B cell (primary cell): Measurements from ENCODE around the gene NOL6. TPM values are rescaled to one million over a fixed set of nuclear protein-coding genes. Genes with fewer than 3 reads are reported as not detected.

ENCODE experiments used
- ATAC-seq: fragments of 200-7000 bp; cut with Tn5 transposase; one replicate; pipeline ENCODE4 v1.10.0; 2021; ENCODE audit warnings: low read depth, mild to moderate bottlenecking, moderate number of reproducible peaks, moderate library complexity
- CTCF ChIA-PET: fragments of 350-600 bp; sonication (Branson Sonifier 250); formaldehyde crosslinking; loops from one replicate; lab custom pipeline; 2021; ENCODE audit warnings: antibody characterized with exemption, inconsistent platforms; lab: Charles Lee
- POLR2A ChIA-PET: fragments of 350-600 bp; sonication (Branson Sonifier 250); formaldehyde crosslinking; loops from one replicate; lab custom pipeline; 2021; ENCODE audit warnings: antibody characterized with exemption; lab: Charles Lee
- DNase-seq: peaks from one replicate; pipeline ENCODE4 v3.0.0; 2013
- H2AFZ ChIP-seq: 2 replicates; pipeline ENCODE4 v1.6.1; 2012; ENCODE audit warnings: mild to moderate bottlenecking, low read depth, low read length; ENCODE audit not compliant: insufficient read depth, poor library complexity, severe bottlenecking
- H3K27ac ChIP-seq, 2 donors: 1 replicate in 1 of 2; 2 replicates in 1 of 2; pipeline ENCODE4 v1.5.1; 2012 to 2013; ENCODE audit warnings: low read length in 2 of 2, mild to moderate bottlenecking in 2 of 2, moderate library complexity in 1 of 2
- H3K27me3 ChIP-seq, 4 experiments: fragments of 200-600 bp in 1 of 4; sonication (generic) in 1 of 4; replicated peaks in 1 of 4; 1 replicate in 2 of 4; 2 replicates in 2 of 4; pipeline versions ENCODE4 v1.6.1 to v1.7.0; 2013 to 2016; ENCODE audit warnings: low read length in 3 of 4, mild to moderate bottlenecking in 2 of 4, mixed read lengths in 1 of 4, moderate library complexity in 1 of 4; ENCODE audit not compliant: insufficient read depth in 4 of 4, control insufficient read depth in 3 of 4; ENCODE audit errors: control extremely low read depth in 1 of 4
- H3K36me3 ChIP-seq, 2 experiments: replicated peaks in 1 of 2; 1 replicate in 1 of 2; 2 replicates in 1 of 2; pipeline versions ENCODE4 v1.6.1 to v1.7.1; 2013; ENCODE audit warnings: low read length in 1 of 2; ENCODE audit not compliant: insufficient read depth in 2 of 2, control insufficient read depth in 1 of 2; ENCODE audit errors: control extremely low read depth in 1 of 2, extremely low read depth in 1 of 2
- H3K4me1 ChIP-seq, 2 donors: fragments of 200-600 bp in 1 of 2; sonication (generic) in 1 of 2; 1 replicate in 1 of 2; 2 replicates in 1 of 2; pipeline versions ENCODE4 v1.5.1 to v1.6.1; 2013 to 2017; ENCODE audit warnings: low read length in 2 of 2; ENCODE audit not compliant: control insufficient read depth in 2 of 2, insufficient read depth in 2 of 2
- H3K4me2 ChIP-seq: replicated peaks from 2 replicates; pipeline ENCODE3; 2012; ENCODE audit warnings: mild to moderate bottlenecking, low read depth, low read length; ENCODE audit not compliant: poor library complexity, severe bottlenecking
- H3K4me3 ChIP-seq, 5 experiments: fragments of 200-600 bp in 1 of 5; sonication (generic) in 1 of 5; 1 replicate in 3 of 5; 2 replicates in 2 of 5; pipeline versions ENCODE4 v1.5.1 to v1.7.0; 2011 to 2016; ENCODE audit warnings: low read length in 4 of 5, mild to moderate bottlenecking in 4 of 5, low read depth in 2 of 5, control low read depth in 1 of 5, moderate library complexity in 1 of 5; ENCODE audit not compliant: insufficient read depth in 1 of 5; ENCODE audit errors: control extremely low read depth in 1 of 5, extremely low read depth in 1 of 5
- H3K79me2 ChIP-seq: fragments of 200-600 bp; sonication (generic); one replicate; pipeline ENCODE4 v1.6.0; 2016; ENCODE audit warnings: low read length; ENCODE audit not compliant: control insufficient read depth, insufficient read depth
- H3K9ac ChIP-seq: fragments of 200-600 bp; sonication (generic); 2 replicates; pipeline ENCODE4 v1.6.1; 2017; ENCODE audit warnings: mild to moderate bottlenecking, low read length, moderate library complexity
- H3K9me3 ChIP-seq, 3 donors: one replicate each; pipeline versions ENCODE4 v1.6.1 to v1.7.1; 2013; ENCODE audit warnings: low read length in 2 of 3; ENCODE audit not compliant: control insufficient read depth in 2 of 3, insufficient read depth in 1 of 3; ENCODE audit errors: control extremely low read depth in 1 of 3
- H4K20me1 ChIP-seq: 2 replicates; pipeline ENCODE4 v1.6.0; 2012; ENCODE audit warnings: mild to moderate bottlenecking, low read length; ENCODE audit not compliant: insufficient read depth, control insufficient read depth, poor library complexity, severe bottlenecking
- H3K27ac Mint-ChIP-seq: one replicate; pipeline ENCODE4 v1.8.0; 2021; ENCODE audit warnings: mixed read lengths
- H3K27me3 Mint-ChIP-seq: one replicate; pipeline ENCODE4 v1.8.0; 2021; ENCODE audit warnings: mixed read lengths
- H3K4me1 Mint-ChIP-seq: one replicate; pipeline ENCODE4 v1.8.0; 2021; ENCODE audit warnings: mixed read lengths
- H3K4me3 Mint-ChIP-seq: one replicate; pipeline ENCODE4 v1.8.0; 2021; ENCODE audit warnings: mixed read lengths
- H3K9me3 Mint-ChIP-seq: one replicate; pipeline ENCODE4 v1.8.0; 2022; ENCODE audit warnings: mixed read lengths; ENCODE audit not compliant: insufficient read depth
- CTCF ChIP-seq: fragments of 200-600 bp; IDR thresholded peaks from one replicate; pipeline ENCODE4 v1.8.0; 2022; ENCODE audit warnings: antibody characterized with exemption, mild to moderate bottlenecking
- EZH2 ChIP-seq: IDR thresholded peaks from 2 replicates; pipeline ENCODE4 v1.6.1; 2012; ENCODE audit warnings: borderline replicate concordance, low read depth, mild to moderate bottlenecking, moderate library complexity, low read length; ENCODE audit not compliant: insufficient read depth, poor library complexity, severe bottlenecking
- WGBS: methylation state at CpG from one replicate; pipeline ENCODE4 v1.1.5; 2013; ENCODE audit warnings: missing lambda C conversion rate; ENCODE audit not compliant: insufficient coverage; 5-methylcytosine and 5-hydroxymethylcytosine counted together
- intact Hi-C: fragments of 100-400 bp; cut with micrococcal nuclease; formaldehyde crosslinking; loops from one replicate; pipeline ENCODE4 v1.10.0; 2022
- polyA plus RNA-seq: library from polyadenylated mRNA; depleted of rRNA; stranded (reverse); fragments of >200 nt; gene quantifications from 2 replicates; pipeline ENCODE4 v1.2.3, GENCODE V29; 2012
- total RNA-seq, 2 donors: library from RNA; stranded (reverse); fragments of 120-200 nt in 1 of 2; gene quantifications; 1 replicate in 1 of 2; 2 replicates in 1 of 2; pipeline versions ENCODE4 v1.2.3 to v1.2.4, GENCODE V29; 2013 to 2022

Gene NOL6
- total and polyA plus RNA-seq, 2 donors (not counting 1 experiment from before 2014, with no cell fraction given), result 31.8 to 40.1 TPM

GRCh38 chr9:33429256-33429985 is 44.3 kb downstream of the NOL6 start:
- no peak overlapping the region for H3K27ac ChIP-seq
- no peak overlapping the region for H3K9ac ChIP-seq
- ATAC-seq, result no peak
- H2AFZ ChIP-seq, result no peak overlapping the region
- no peaks in the 10 kb centered on the region for H3K79me2 ChIP-seq
- no peaks in the 10 kb centered on the region for H3K9me3 Mint-ChIP-seq
- no peak overlapping the region for H3K4me3 ChIP-seq
- no peaks in the 10 kb centered on the region for H3K27me3 ChIP-seq
- H3K4me1 Mint-ChIP-seq, result no peaks in the 10 kb centered on the region
- TF ChIP-seq EZH2 (no peak), CTCF (no peak)
- CTCF ChIA-PET, result no interaction called here
- no peaks in the 10 kb centered on the region for H3K27me3 Mint-ChIP-seq
- H3K4me3 Mint-ChIP-seq, result no peak overlapping the region
- H3K4me1 ChIP-seq, result no peaks in the 10 kb centered on the region
- H3K9me3 ChIP-seq, result no peaks in the 10 kb centered on the region
- no peak overlapping the region for H3K27ac Mint-ChIP-seq
- intact Hi-C loops, result no loop called here
- no peaks in the 10 kb centered on the region for H3K36me3 ChIP-seq
- POLR2A ChIA-PET, result no interaction called here
- H3K4me2 ChIP-seq, result no peak overlapping the region
- no peaks in the 10 kb centered on the region for H4K20me1 ChIP-seq
- no peak for DNase-seq
- WGBS, result no CpG with 5 or more reads among the region's 3 CpGs

- H3K27ac Mint-ChIP-seq, result no peak overlapping the region
- no peak overlapping the region for H3K4me3 Mint-ChIP-seq
- WGBS, result 90% methylated on average over 7 of the region's 7 CpGs
- Histone ChIP-seq H3K9me3 (no peaks in the 10 kb centered on the region), H3K4me2 (no peak overlapping the region), H4K20me1 (no peaks in the 10 kb centered on the region), H3K36me3 (no peaks in the 10 kb centered on the region), H3K9ac (no peak overlapping the region), H2AFZ (no peak overlapping the region), H3K27me3 (no peaks in the 10 kb centered on the region), H3K4me3 (no peak overlapping the region), H3K4me1 (no peaks in the 10 kb centered on the region), H3K79me2 (no peaks in the 10 kb centered on the region), H3K27ac (no peak overlapping the region)
- ATAC-seq (no peak), DNase-seq (no peak)
- H3K27me3 Mint-ChIP-seq, result no peaks in the 10 kb centered on the region
- ChIA-PET CTCF (no interaction called here), POLR2A (no interaction called here)
- H3K4me1 Mint-ChIP-seq, result no peaks in the 10 kb centered on the region
- intact Hi-C loops, result no loop called here
- TF ChIP-seq CTCF, result no peak
- no peak for TF ChIP-seq EZH2
- no peaks in the 10 kb centered on the region for H3K9me3 Mint-ChIP-seq
Measured at GRCh38 chr9:33426843-33427293, 46.9 kb downstream of the NOL6 start.
